C1 segment of cervical spinal cord (tissue), 14 donors: Measurements from ENCODE around the gene CCDC77.

Experiments used
- DNase-seq, 14 donors: peaks; one replicate each; lab custom pipeline; 2025; lab: John Stamatoyannopoulos, UW

Gene CCDC77

DNA sequence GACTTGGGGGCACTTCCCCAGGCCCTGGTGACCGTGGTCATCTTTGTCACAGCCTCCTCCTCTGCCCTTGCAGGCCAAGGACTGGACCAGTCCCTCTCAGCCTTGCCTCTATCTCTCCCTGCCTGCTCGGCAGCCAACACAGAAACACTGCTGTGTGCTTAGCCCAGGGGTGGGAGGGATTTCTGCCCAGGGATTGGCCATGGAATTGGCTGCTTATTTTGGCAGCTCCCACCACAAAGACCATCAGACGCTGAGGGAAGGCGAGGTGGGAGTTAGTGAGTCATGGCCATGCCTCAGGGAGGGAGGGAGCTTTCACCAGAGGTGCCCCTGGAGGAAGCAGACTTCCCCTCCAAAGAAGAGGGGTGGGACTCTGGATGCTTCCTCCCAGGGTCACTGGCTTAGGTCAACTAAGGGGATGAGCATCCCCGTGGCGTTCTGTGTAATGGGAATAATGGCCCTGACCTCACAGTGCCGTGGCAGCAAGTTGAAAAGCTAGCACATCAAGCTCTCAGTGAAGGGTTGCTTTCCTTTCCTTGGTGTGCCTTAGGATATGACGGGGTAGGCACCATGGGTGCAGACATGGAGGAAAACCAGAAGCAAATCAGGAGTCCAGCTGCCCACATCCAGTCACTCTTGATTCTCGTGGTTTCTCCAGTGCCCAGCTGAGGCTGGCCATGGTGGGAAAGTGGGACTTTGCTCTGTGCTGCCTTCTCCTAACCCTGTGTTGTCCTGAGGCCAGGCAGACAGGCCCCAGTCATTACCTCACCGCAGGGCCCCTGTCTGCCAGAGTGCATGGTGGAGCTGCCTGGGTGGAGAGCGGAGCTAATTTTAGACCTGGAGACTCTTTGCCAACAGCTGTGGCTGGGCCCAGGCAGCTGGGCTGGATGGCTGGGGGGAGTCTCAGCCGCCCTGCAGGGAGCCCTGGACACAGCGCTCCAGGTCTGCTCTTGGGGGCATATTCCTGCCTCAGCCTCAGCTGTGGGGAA, 79.7 kb downstream of the CCDC77 start:
- DNase-seq, result no peak

DNA sequence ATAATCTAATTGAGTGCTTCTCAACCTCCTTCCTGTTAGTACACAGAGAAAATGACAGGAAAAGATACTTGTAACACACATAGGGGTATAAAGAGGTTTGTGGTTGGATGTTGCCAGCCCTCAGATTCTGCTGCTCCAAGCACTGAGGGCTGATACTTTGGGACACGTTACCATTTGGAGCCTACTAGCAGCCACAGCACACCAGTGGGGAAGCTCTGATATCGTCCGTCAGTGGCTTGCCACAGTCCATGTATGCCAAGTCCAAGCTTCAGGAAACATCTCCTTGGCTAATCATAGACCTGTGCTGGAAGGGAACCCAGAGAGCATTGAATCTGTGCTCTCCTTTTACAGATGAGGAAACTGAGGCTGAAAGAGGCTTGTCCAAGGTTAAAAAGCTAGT, 80.6 kb downstream of the CCDC77 start:
- no peak for DNase-seq

DNA sequence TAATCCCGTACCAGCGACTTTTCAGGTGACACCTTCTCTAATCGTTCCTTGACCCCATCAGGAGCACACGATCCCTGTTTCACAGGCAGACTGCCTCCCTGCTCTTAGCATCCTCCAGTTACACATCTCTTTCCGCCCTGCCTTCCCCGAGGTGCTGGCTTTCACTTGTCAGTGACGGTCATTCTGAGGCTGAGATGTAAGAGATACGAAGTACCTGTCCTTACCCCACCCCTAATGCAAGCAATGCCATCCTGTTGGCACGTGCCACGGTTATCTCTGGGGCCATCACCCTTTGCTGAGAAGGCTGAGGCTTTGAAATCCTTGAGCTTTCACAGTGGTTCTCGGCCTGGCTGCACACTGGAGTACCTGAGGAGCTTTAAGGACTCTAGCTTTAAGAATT, 82.7 kb downstream of the CCDC77 start:
- DNase-seq, result no peak

DNA sequence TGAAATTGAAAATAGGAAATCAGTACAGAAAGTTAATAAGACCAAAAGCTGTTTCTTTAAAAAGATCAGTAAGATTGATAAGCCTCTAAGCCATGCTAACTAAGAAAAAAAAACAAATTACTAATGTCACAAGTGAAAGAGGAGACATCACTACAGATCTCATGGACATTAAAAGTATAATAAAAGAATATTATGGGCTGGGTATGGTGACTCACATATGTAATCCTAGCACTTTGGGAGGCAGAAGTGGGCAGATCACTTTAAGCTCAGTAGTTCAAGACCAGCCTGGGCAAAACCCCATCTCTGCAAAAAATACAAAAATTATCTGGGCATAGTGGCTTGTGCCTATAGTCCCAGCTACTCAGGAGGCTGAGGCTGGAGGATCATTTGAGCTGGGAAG, 88.8 kb downstream of the CCDC77 start:
- DNase-seq, result no peak
